SK-N-SH treated with all-trans-retinoic acid at 6 μM for 48 hours (cell line): ENCODE measurements around the gene PRSS2.

Source experiments
- ARNTL ChIP-seq: fragments of 450-650 bp; formaldehyde crosslinking; IDR thresholded peaks from 2 replicates; pipeline ENCODE4 v1.5.0; 2020; ENCODE audit warnings: low read depth, mild to moderate bottlenecking, moderate library complexity, borderline replicate concordance
- GLIS3 ChIP-seq: fragments of 250-450 bp; sonication (Bioruptor Pico); IDR thresholded peaks from 2 replicates; pipeline ENCODE4 v1.5.0; 2020; ENCODE audit warnings: mild to moderate bottlenecking, moderate library complexity
- OSR1 ChIP-seq: fragments of 250-450 bp; sonication (Bioruptor Pico); IDR thresholded peaks from 2 replicates; pipeline ENCODE4 v1.8.0; 2022; ENCODE audit warnings: moderate library complexity, mild to moderate bottlenecking, inconsistent platforms
- PPARA ChIP-seq: fragments of 250-450 bp; sonication (Bioruptor Pico); IDR thresholded peaks from 2 replicates; pipeline ENCODE4 v1.5.0; 2020; ENCODE audit warnings: mild to moderate bottlenecking, borderline replicate concordance
- RARB ChIP-seq: fragments of 250-450 bp; sonication (Bioruptor Pico); IDR thresholded peaks from 2 replicates; pipeline ENCODE4 v1.8.0; 2021; ENCODE audit warnings: mild to moderate bottlenecking, moderate library complexity
- ZFP3 ChIP-seq: fragments of 250-450 bp; sonication (Bioruptor Pico); IDR thresholded peaks from 2 replicates; pipeline ENCODE4 v1.5.0; 2020; ENCODE audit warnings: mild to moderate bottlenecking, moderate library complexity
- ZNF565 ChIP-seq: fragments of 450-650 bp; formaldehyde crosslinking; conservative IDR thresholded peaks from 2 replicates; pipeline ENCODE4 v1.5.0; 2020; ENCODE audit warnings: low read depth, mild to moderate bottlenecking, moderate library complexity
- ZNF8 ChIP-seq: fragments of 450-650 bp; formaldehyde crosslinking; IDR thresholded peaks from 2 replicates; pipeline ENCODE4 v1.5.0; 2020; ENCODE audit warnings: mild to moderate bottlenecking, moderate library complexity
- TF ChIP-seq, protein P1 (sequence below): fragments of 250-450 bp; sonication (Bioruptor Pico); IDR thresholded peaks from 2 replicates; pipeline ENCODE4 v1.8.0; 2020; ENCODE audit warnings: mild to moderate bottlenecking, moderate library complexity, borderline replicate concordance

DNA sequence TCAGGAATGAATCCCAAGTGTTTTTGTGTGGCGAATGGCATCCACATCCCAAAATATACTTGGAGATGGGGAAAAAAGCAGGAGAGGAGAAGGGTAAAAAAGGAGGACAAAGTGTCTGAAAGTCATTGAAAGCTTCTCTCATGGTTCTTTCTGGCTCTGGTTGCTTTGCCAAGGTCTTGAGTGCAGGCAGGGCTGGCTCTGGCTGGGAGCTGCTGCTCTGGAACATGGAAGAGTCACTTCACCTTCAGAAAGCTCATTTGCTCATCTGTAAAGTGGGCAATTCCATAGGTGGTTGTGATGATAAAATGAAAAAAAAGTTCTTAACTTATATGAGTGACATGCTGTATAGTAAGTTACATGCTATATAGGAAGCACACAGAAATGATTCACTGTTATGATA is 2.9 kb upstream of the PRSS2 start:
- TF ChIP-seq ZFP3 (CRISPR knock-in tag) (no peak), RARB (CRISPR knock-in tag) (no peak), PPARA (no peak), ZNF8 (CRISPR knock-in tag) (no peak), GLIS3 (CRISPR knock-in tag) (no peak), ARNTL (CRISPR knock-in tag) (no peak), OSR1 (no peak), ZNF565 (CRISPR knock-in tag) (no peak)
- TF ChIP-seq, protein P1, sequence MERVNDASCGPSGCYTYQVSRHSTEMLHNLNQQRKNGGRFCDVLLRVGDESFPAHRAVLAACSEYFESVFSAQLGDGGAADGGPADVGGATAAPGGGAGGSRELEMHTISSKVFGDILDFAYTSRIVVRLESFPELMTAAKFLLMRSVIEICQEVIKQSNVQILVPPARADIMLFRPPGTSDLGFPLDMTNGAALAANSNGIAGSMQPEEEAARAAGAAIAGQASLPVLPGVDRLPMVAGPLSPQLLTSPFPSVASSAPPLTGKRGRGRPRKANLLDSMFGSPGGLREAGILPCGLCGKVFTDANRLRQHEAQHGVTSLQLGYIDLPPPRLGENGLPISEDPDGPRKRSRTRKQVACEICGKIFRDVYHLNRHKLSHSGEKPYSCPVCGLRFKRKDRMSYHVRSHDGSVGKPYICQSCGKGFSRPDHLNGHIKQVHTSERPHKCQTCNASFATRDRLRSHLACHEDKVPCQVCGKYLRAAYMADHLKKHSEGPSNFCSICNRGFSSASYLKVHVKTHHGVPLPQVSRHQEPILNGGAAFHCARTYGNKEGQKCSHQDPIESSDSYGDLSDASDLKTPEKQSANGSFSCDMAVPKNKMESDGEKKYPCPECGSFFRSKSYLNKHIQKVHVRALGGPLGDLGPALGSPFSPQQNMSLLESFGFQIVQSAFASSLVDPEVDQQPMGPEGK, result no peak
